Transverse colon (tissue), 4 donors: Measurements from ENCODE around the gene ZNF213. TPM values are rescaled to one million over a fixed set of nuclear protein-coding genes. Genes with fewer than 3 reads are reported as not detected.

Experiments
- DNase-seq: peaks from one replicate; pipeline ENCODE4 v3.0.0-alpha.2; 2019
- H3K27ac ChIP-seq, 4 donors: fragments of 200-600 bp; sonication (generic); 2 replicates each; pipeline ENCODE4 v1.5.1; 2016 to 2018; ENCODE audit warnings: inconsistent platforms in 4 of 4
- H3K27me3 ChIP-seq: fragments of 200-600 bp; sonication (generic); 2 replicates; pipeline ENCODE4 v1.5.1; 2017; ENCODE audit warnings: inconsistent platforms
- H3K36me3 ChIP-seq, 4 donors: fragments of 200-600 bp; sonication (generic); 2 replicates each; pipeline ENCODE4 v1.5.1; 2017 to 2019; ENCODE audit warnings: inconsistent platforms in 4 of 4
- H3K4me1 ChIP-seq, 4 donors: fragments of 200-600 bp; sonication (generic); 2 replicates each; pipeline ENCODE4 v1.5.1; 2017 to 2020; ENCODE audit warnings: inconsistent platforms in 4 of 4
- H3K4me3 ChIP-seq, 4 donors: fragments of 200-600 bp; sonication (generic); 1 replicate in 1 of 4; 2 replicates in 3 of 4; pipeline versions ENCODE4 v1.5.1 to v1.6.1; 2017 to 2019; ENCODE audit warnings: inconsistent platforms in 4 of 4
- H3K9me3 ChIP-seq, 2 donors: fragments of 200-600 bp; sonication (generic); 2 replicates each; pipeline ENCODE4 v1.5.1; 2017 to 2019; ENCODE audit warnings: inconsistent platforms in 2 of 2
- EP300 ChIP-seq: sonication (generic); formaldehyde crosslinking; IDR thresholded peaks from one replicate; pipeline ENCODE4 v1.6.1; 2017; ENCODE audit warnings: antibody characterized with exemption, low read depth
- POLR2A ChIP-seq: fragments of 450-650 bp; IDR thresholded peaks from one replicate; pipeline ENCODE4 v1.6.1; 2016; ENCODE audit warnings: antibody characterized with exemption, mild to moderate bottlenecking, moderate library complexity
- POLR2AphosphoS5 ChIP-seq, 3 donors: sonication (generic); formaldehyde crosslinking; IDR thresholded peaks; one replicate each; pipeline ENCODE4 v1.6.1; 2016; ENCODE audit warnings: antibody characterized with exemption in 3 of 3
- WGBS, 2 donors: methylation state at CpG; one replicate each; pipeline ENCODE4 v1.1.5; 2018; ENCODE audit warnings: low coverage in 1 of 2; 5-methylcytosine and 5-hydroxymethylcytosine counted together
- in situ Hi-C, 4 donors: fragments of 200-750 bp; cut with MboI; loops; one replicate each; pipeline versions ENCODE4 v1.15.0 to v1.15.1; 2017; ENCODE audit warnings: low sequenced_read_pairs in 3 of 4, low pct_ligation_motif_present in 1 of 4, low pct_unique_long_range_greater_than_20kb in 1 of 4
- intact Hi-C: fragments of 100-400 bp; cut with DNase I; formaldehyde crosslinking; loops from one replicate; pipeline ENCODE4 v1.15.1; 2023; ENCODE audit warnings: low total_unique reads
- total RNA-seq, 4 donors: library from RNA; depleted of rRNA; stranded (reverse); fragments of >200 nt; gene quantifications; one replicate each; pipeline ENCODE4 v1.1.0, GENCODE V29; 2016
- TF ChIP-seq, protein P1 (sequence below), 5 experiments: fragments of 200-600 bp in 3 of 5; fragments of 450-650 bp in 2 of 5; sonication (generic) in 3 of 5; IDR thresholded peaks; 1 replicate in 2 of 5; 2 replicates in 3 of 5; pipeline ENCODE4 v1.5.1; 2016 to 2017; ENCODE audit warnings: antibody characterized with exemption in 5 of 5, inconsistent platforms in 3 of 5, mild to moderate bottlenecking in 2 of 5, moderate library complexity in 1 of 5

ZNF213 gene
- total RNA-seq, 4 donors from 2014 or later, result 12.1 to 64.3 (median 16.1) TPM

DNA sequence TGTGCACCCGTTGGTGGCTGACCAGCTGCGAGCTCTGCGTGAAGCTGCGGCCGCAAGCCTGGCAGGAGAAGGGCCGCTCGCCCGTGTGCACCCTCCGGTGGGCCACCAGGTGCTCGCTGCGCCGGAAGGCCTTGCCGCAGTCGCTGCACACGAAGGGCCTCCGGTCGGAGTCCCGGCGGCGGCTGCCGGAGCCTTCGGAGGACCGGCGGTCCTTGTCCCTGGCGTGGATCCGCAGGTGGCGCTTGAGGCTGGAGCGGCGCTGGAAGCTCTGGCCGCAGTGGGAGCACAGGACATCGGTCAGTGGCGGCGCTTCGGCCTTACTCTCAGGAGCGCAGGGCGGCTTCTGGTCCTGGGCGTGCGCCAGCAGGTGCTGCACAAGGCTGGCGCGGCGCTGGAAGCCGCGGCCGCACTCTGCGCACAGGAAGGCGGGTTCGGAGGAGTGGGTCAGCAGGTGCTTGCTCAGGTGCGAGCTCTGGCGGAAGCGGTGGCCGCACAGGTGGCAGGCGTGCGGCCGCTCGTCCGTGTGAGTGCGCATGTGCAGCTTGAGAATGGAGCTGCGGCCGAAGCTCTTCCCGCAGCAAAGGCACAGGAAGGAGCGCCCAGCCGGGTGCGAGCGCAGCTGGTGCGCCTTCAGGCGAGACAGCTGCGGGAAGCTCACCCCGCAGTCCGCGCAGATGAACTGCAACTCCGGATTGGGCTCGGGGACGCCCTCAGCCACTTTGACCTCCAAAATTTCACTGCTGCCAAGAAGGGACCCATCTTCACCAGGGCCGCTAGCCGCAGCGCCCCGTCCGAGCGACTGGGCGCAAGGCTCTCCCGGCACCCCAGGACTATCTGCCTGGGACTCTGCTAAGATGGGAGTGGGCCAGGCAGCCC, 44.9 kb upstream of the ZNF213 start:
- H3K4me3 ChIP-seq, result no peak overlapping the region
- no peak overlapping the region for H3K27ac ChIP-seq
- H3K9me3 ChIP-seq, result no peaks in the 10 kb centered on the region
- peaks cover 11% of the 10 kb centered on the region for H3K27me3 ChIP-seq
- intact Hi-C loops, result no loop called here
- no peak for DNase-seq
- TF ChIP-seq POLR2AphosphoS5 (IDR thresholded peaks at IDR 0.05), result no peak
- TF ChIP-seq POLR2A, result no peak
- no peak for TF ChIP-seq EP300
- TF ChIP-seq, protein P1, sequence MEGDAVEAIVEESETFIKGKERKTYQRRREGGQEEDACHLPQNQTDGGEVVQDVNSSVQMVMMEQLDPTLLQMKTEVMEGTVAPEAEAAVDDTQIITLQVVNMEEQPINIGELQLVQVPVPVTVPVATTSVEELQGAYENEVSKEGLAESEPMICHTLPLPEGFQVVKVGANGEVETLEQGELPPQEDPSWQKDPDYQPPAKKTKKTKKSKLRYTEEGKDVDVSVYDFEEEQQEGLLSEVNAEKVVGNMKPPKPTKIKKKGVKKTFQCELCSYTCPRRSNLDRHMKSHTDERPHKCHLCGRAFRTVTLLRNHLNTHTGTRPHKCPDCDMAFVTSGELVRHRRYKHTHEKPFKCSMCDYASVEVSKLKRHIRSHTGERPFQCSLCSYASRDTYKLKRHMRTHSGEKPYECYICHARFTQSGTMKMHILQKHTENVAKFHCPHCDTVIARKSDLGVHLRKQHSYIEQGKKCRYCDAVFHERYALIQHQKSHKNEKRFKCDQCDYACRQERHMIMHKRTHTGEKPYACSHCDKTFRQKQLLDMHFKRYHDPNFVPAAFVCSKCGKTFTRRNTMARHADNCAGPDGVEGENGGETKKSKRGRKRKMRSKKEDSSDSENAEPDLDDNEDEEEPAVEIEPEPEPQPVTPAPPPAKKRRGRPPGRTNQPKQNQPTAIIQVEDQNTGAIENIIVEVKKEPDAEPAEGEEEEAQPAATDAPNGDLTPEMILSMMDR (IDR thresholded peaks at IDR 0.05), result no peak
- peaks cover 0 to 7% (median 0%) of the 10 kb centered on the region in 4 donors for H3K4me1 ChIP-seq
- in situ Hi-C loops, result no loop called here
- H3K36me3 ChIP-seq, result no peaks in the 10 kb centered on the region
- 98% methylated on average over 81 of the region's 81 CpGs; no CpG with 5 or more reads in 1 of the 2 donors for WGBS, 2 donors

DNA sequence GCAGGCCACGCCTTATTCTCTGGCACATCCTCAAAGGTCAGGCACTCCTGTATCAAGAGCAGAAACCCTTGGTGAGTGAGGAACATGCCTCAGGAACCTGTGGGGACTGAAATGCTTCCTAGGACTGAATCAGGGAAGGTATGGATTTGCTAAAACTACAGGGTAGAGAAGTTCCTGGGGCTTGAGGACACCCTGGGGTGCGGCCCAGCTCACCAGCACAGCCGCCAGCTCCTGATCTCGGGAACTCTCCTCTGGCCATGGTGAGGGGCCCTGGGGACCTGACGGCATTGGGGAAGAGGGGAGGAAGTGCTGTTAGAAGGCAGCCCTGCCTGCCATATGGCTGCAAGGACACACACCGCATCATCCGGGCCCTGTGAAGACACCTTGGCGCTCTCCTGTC, 43.3 kb upstream of the ZNF213 start:
- TF ChIP-seq POLR2A (no peak), POLR2AphosphoS5 (IDR thresholded peaks at IDR 0.05) (no peak), EP300 (no peak)
- TF ChIP-seq, protein P1 (IDR thresholded peaks at IDR 0.05), result no peak
- Histone ChIP-seq H3K27me3 (peaks cover 11% of the 10 kb centered on the region), H3K9me3 (no peaks in the 10 kb centered on the region), H3K4me1 (peaks cover 0 to 7% (median 0%) of the 10 kb centered on the region in 4 donors), H3K36me3 (no peaks in the 10 kb centered on the region), H3K4me3 (no peak overlapping the region), H3K27ac (no peak overlapping the region)
- no peak for DNase-seq
- 70 to 86% methylated on average over 2 to 6 of the region's 8 CpGs for WGBS, 2 donors
- intact Hi-C loops (no loop called here), in situ Hi-C loops (no loop called here)

DNA sequence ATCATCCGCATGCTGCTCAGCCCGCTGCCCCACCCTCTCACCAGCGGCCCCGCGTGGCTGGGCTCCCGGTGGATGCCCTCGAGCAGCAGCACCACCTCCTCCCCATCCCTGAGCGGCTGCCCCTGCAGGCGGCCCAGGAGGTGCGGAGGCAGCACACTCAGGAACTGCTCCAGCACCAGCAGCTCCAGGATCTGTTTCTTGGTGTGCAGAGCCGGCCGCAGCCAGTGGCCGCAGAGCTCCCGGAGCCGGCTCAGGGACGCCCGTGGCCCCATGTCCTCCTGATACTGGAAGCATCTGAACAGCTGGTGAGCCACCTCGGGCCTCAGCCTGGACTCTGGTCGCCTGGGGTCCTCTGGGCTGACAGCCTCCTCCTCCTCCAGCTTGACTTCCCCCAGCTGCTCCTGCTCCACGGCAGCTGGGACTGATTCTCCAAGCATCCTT, 42.3 kb upstream of the ZNF213 start:
- TF ChIP-seq, protein P1 (IDR thresholded peaks at IDR 0.05), result no peak
- no peak for TF ChIP-seq POLR2A
- TF ChIP-seq EP300, result no peak
- no peak for TF ChIP-seq POLR2AphosphoS5 (IDR thresholded peaks at IDR 0.05)
- Histone ChIP-seq H3K36me3 (no peaks in the 10 kb centered on the region), H3K27ac (no peak overlapping the region), H3K27me3 (peaks cover 14% of the 10 kb centered on the region), H3K4me3 (no peak overlapping the region), H3K4me1 (peaks cover 0 to 6% (median 0%) of the 10 kb centered on the region in 4 donors), H3K9me3 (no peaks in the 10 kb centered on the region)
- no peak for DNase-seq
- in situ Hi-C loops, result no loop called here
- intact Hi-C loops, result no loop called here
- WGBS, 2 donors, result 58 to 80% methylated on average over 2 to 20 of the region's 20 CpGs

DNA sequence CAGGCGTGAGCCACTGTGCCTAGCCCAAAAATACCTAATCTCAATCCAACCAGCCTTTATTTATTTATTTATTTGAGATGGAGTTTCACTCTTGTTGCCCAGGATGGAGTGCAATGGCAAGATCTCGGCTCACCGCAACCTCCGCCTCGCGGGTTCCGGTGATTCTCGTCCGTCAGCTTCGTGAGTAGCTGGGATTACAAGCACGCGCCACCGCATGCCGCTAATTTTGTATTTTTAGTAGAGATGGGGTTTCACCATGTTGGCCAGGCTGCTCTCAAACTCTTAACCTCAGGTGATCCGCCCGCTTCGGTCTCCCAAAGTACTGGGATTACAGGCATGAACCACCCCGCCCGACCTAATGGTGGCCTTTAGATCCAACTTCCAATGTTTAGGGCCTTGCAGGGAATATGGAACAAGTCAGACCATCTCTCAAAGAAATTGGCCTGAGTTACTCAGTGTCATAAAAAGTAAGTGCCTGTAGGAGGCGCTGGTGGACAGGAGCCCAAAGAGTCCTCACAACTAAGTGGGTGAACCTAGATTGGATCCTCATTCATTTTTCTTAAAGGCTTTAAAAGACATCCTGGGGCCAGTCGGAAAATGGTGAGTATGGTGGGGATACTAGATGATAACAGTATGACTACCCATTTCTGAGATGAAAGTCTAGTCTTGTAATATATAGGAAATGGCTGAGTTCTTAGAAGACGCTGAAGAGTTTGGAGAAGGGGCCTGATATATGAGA, 40.4 kb upstream of the ZNF213 start:
- Histone ChIP-seq H3K4me3 (no peak overlapping the region), H3K9me3 (no peaks in the 10 kb centered on the region), H3K4me1 (peaks cover 0 to 2% (median under 1%) of the 10 kb centered on the region in 4 donors), H3K36me3 (no peaks in the 10 kb centered on the region), H3K27me3 (peaks cover 27% of the 10 kb centered on the region), H3K27ac (no peak overlapping the region)
- in situ Hi-C loops, result no loop called here
- TF ChIP-seq, protein P1 (IDR thresholded peaks at IDR 0.05), result peak; percentile 46 to 56 (median 51)
- no peak for TF ChIP-seq EP300
- intact Hi-C loops, result no loop called here
- DNase-seq, result peak; percentile 57
- WGBS, 2 donors, result 73 to 83% methylated on average over 3 to 22 of the region's 22 CpGs
